Tibial artery (tissue), 4 donors: ENCODE measurements around the gene EXD2.

ENCODE experiments used
- DNase-seq, 2 donors: peaks; one replicate each; pipeline ENCODE4 v3.0.0-alpha.2; 2019
- H3K27ac ChIP-seq, 2 donors: fragments of 200-600 bp; sonication (generic) in 1 of 2; 1 replicate in 1 of 2; 2 replicates in 1 of 2; pipeline ENCODE4 v1.5.1; 2018 to 2019; ENCODE audit warnings: mild to moderate bottlenecking in 1 of 2
- H3K27me3 ChIP-seq, 2 donors: fragments of 200-600 bp; sonication (generic) in 1 of 2; one replicate each; pipeline versions ENCODE4 v1.5.1 to v1.6.0; 2016 to 2019
- H3K36me3 ChIP-seq, 3 donors: fragments of 200-600 bp; sonication (generic) in 2 of 3; one replicate each; pipeline ENCODE4 v1.5.1; 2016 to 2019; ENCODE audit warnings: mild to moderate bottlenecking in 2 of 3
- H3K4me1 ChIP-seq, 4 donors: fragments of 200-600 bp; sonication (generic) in 2 of 4; 1 replicate in 3 of 4; 2 replicates in 1 of 4; pipeline ENCODE4 v1.5.1; 2016 to 2019
- H3K4me3 ChIP-seq, 2 donors: fragments of 200-600 bp; sonication (generic) in 1 of 2; 1 replicate in 1 of 2; 2 replicates in 1 of 2; pipeline ENCODE4 v1.5.1; 2018 to 2019; ENCODE audit warnings: mild to moderate bottlenecking in 2 of 2
- H3K9me3 ChIP-seq, 3 donors: fragments of 200-600 bp; sonication (generic) in 1 of 3; one replicate each; pipeline ENCODE4 v1.5.1; 2016 to 2019
- CTCF ChIP-seq, 2 experiments: fragments of 200-600 bp in 1 of 2; fragments of 450-650 bp in 1 of 2; IDR thresholded peaks; one replicate each; pipeline ENCODE4 v1.5.1; 2017 to 2019; ENCODE audit warnings: antibody characterized with exemption in 2 of 2, mild to moderate bottlenecking in 1 of 2, moderate library complexity in 1 of 2
- intact Hi-C: fragments of 100-400 bp; cut with DNase I; formaldehyde crosslinking; loops from one replicate; pipeline ENCODE4 v1.15.0; 2023; ENCODE audit warnings: low total_unique reads

Gene EXD2

GRCh38 chr14:69249603-69250002, 58.3 kb downstream of the EXD2 start:
- Histone ChIP-seq H3K27me3 (no peaks in the 10 kb centered on the region), H3K9me3 (no peaks in the 10 kb centered on the region), H3K36me3 (no peaks in the 10 kb centered on the region), H3K4me3 (no peak overlapping the region), H3K27ac (no peak overlapping the region), H3K4me1 (peaks cover 0 to 12% (median 0%) of the 10 kb centered on the region in 4 donors)
- DNase-seq = no peak
- intact Hi-C loops = loop anchor here (5.0 to 10.0 kb wide), 2 partner anchors 38 to 325 kb away; partner anchors contain the start of gene CCDC177
- no peak for TF ChIP-seq CTCF (IDR thresholded peaks at IDR 0.05)

- intact Hi-C loops = loop anchor here (5.0 kb wide), 1 partner anchor 34 kb away; no protein-coding TSS in a partner anchor
- Histone ChIP-seq H3K4me3 (no peak overlapping the region), H3K9me3 (no peaks in the 10 kb centered on the region), H3K4me1 (peaks cover 0 to 6% (median 0%) of the 10 kb centered on the region in 4 donors), H3K27ac (no peak overlapping the region), H3K27me3 (no peaks in the 10 kb centered on the region), H3K36me3 (no peaks in the 10 kb centered on the region)
- DNase-seq = no peak
- no peak for TF ChIP-seq CTCF (IDR thresholded peaks at IDR 0.05)
These were observed 61.6 kb downstream of the EXD2 start for GRCh38 chr14:69252851-69253250.

DNA sequence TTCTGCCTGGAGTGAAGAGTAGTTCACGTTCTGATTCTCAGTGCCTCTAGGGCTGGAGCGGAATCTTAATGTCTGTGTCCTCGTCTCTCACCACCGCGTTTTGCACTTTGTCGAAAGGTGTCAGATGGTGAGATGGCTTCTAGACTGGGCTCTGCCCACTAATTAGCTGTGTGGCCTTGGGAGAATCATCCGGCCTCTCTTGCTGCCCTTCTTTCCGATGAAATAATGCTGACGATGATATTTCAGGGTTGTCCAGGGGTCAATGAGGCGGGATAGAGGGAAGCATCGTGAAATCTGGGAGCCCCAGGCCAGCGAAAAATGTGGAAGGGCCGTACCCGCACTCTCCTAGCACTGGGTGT, 67.8 kb downstream of the EXD2 start:
- H3K9me3 ChIP-seq = no peaks in the 10 kb centered on the region
- peaks cover 0 to 49% (median 40%) of the 10 kb centered on the region in 4 donors for H3K4me1 ChIP-seq
- peak overlapping the region; percentile 59 to 67 for H3K4me3 ChIP-seq
- no peak for TF ChIP-seq CTCF (IDR thresholded peaks at IDR 0.05)
- intact Hi-C loops = no loop called here
- no peak overlapping the region for H3K27ac ChIP-seq
- no peaks in the 10 kb centered on the region for H3K36me3 ChIP-seq
- H3K27me3 ChIP-seq = no peaks in the 10 kb centered on the region
- DNase-seq = no peak

- Histone ChIP-seq H3K36me3 (no peaks in the 10 kb centered on the region), H3K4me3 (peak within 1 kb of the TSS; percentile 59 to 67), H3K27ac (peak within 1 kb of the TSS; percentile 53 to 79), H3K9me3 (no peaks in the 10 kb centered on the region), H3K4me1 (peaks cover 0 to 52% (median 40%) of the 10 kb centered on the region in 4 donors), H3K27me3 (no peaks in the 10 kb centered on the region)
- no peak for DNase-seq
- intact Hi-C loops = loop anchor here (5.0 kb wide), 1 partner anchor 98 kb away; no protein-coding TSS in a partner anchor
- peak; percentile 21 to 22 for TF ChIP-seq CTCF (IDR thresholded peaks at IDR 0.05)
These were observed 68.4 kb downstream of the EXD2 start, which contains the start of gene GALNT16 for GRCh38 chr14:69259527-69260189. Gene GALNT16 (plus strand): TSS chr14:69260158. CDS start chr14:69260291, 133 bp downstream.

DNA sequence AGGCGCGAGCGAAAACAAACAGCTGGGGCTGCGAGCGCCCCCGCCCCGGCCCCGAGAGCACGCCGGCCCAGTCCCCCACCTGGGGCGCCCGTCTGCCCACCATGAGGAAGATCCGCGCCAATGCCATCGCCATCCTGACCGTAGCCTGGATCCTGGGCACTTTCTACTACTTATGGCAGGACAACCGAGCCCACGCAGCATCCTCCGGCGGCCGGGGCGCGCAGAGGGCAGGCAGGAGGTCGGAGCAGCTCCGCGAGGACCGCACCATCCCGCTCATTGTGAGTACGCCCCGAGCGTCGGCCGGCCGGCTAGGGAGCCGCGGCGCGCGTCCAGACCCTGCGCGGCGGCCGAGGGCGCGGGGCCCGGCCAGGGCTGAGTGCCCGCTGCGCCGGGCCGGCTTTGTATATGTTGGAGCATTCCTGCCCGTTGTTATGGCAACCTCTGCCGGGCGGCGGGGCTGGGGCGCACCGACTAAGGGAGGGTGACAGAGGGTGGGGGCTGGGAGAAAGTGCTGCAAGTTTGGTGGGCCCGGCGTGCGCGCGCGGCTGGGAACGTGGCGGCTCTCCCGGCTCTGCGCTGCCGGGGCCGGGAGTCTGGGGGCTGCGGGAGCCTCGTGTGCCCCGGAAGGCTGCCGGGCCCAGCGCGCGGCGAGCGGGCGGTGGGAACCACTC, 69.0 kb downstream of the EXD2 start:
- H3K27me3 ChIP-seq = no peaks in the 10 kb centered on the region
- intact Hi-C loops = loop anchor here (5.0 kb wide), 1 partner anchor 97 kb away; no protein-coding TSS in a partner anchor
- DNase-seq = no peak
- TF ChIP-seq CTCF (IDR thresholded peaks at IDR 0.05) = no peak
- no peaks in the 10 kb centered on the region for H3K36me3 ChIP-seq
- H3K4me1 ChIP-seq = peaks cover 0 to 52% (median 40%) of the 10 kb centered on the region in 4 donors
- H3K4me3 ChIP-seq = peak overlapping the region; percentile 59 to 67
- peak overlapping the region; percentile 53 to 79 for H3K27ac ChIP-seq
- H3K9me3 ChIP-seq = no peaks in the 10 kb centered on the region
